HEK293 (cell line): Measurements from ENCODE around the gene SH3RF3.

Experiments
- CTCF ChIA-PET: fragments of 350-600 bp; formaldehyde crosslinking; extraction: SDS; loops from one replicate; lab custom pipeline; 2021; ENCODE audit warnings: antibody characterized with exemption; lab: Yijun Ruan, JAX
- POLR2A ChIA-PET: fragments of 300-600 bp; formaldehyde crosslinking; extraction: SDS; loops from one replicate; lab custom pipeline; 2020; ENCODE audit warnings: antibody characterized with exemption, inconsistent platforms; lab: Yijun Ruan, JAX
- H3K27ac ChIP-seq: fragments of 200-500 bp; sonication (Bioruptor generic); 2 replicates; pipeline ENCODE4 v1.5.1; 2014; ENCODE audit warnings: low read depth, low read length, control low read depth, inconsistent platforms; ENCODE audit errors: extremely low read depth
- H3K36me3 ChIP-seq, 2 experiments: fragments of 200-500 bp in 1 of 2; sonication (Bioruptor generic) in 1 of 2; 1 replicate in 1 of 2; 2 replicates in 1 of 2; pipeline ENCODE4 v1.5.1; 2014 to 2017; ENCODE audit warnings: inconsistent platforms in 2 of 2, low read length in 2 of 2; ENCODE audit not compliant: control insufficient read depth in 2 of 2, insufficient read depth in 1 of 2
- H3K4me1 ChIP-seq: fragments of 200-500 bp; sonication (Bioruptor generic); 2 replicates; pipeline ENCODE4 v1.5.1; 2014; ENCODE audit warnings: mild to moderate bottlenecking, low read length, inconsistent platforms; ENCODE audit not compliant: control insufficient read depth, insufficient read depth
- H3K4me3 ChIP-seq: 2 replicates; pipeline ENCODE4 v1.5.1; 2011; ENCODE audit warnings: low read depth, mild to moderate bottlenecking, control low read depth, low read length, moderate library complexity
- H3K9me3 ChIP-seq: fragments of 200-500 bp; sonication (Bioruptor generic); 2 replicates; pipeline ENCODE4 v1.5.1; 2014; ENCODE audit warnings: low read depth, low read length, inconsistent platforms; ENCODE audit not compliant: control insufficient read depth, insufficient read depth
- GLI4 ChIP-seq: fragments of 450-650 bp; formaldehyde crosslinking; IDR thresholded peaks from 2 replicates; pipeline ENCODE4 v1.5.1; 2016; ENCODE audit warnings: missing biosample characterization, missing genetic modification characterization
- SP7 ChIP-seq: fragments of 450-650 bp; formaldehyde crosslinking; IDR thresholded peaks from 2 replicates; pipeline ENCODE4 v1.5.1; 2016; ENCODE audit warnings: missing biosample characterization, missing genetic modification characterization
- ZFHX2 ChIP-seq: fragments of 450-650 bp; formaldehyde crosslinking; conservative IDR thresholded peaks from 2 replicates; pipeline ENCODE4 v1.5.1; 2016; ENCODE audit warnings: missing biosample characterization, missing genetic modification characterization
- ZNF157 ChIP-seq: fragments of 450-650 bp; formaldehyde crosslinking; IDR thresholded peaks from 2 replicates; pipeline ENCODE4 v1.5.1; 2016; ENCODE audit warnings: missing biosample characterization, missing genetic modification characterization
- ZNF311 ChIP-seq: fragments of 450-650 bp; formaldehyde crosslinking; IDR thresholded peaks from 2 replicates; pipeline ENCODE4 v1.5.1; 2017; ENCODE audit warnings: missing biosample characterization, missing genetic modification characterization, borderline replicate concordance
- ZNF341 ChIP-seq: fragments of 450-650 bp; formaldehyde crosslinking; IDR thresholded peaks from 2 replicates; pipeline ENCODE4; 2016; ENCODE audit warnings: low read depth, missing biosample characterization, missing genetic modification characterization
- ZNF426 ChIP-seq: fragments of 450-650 bp; formaldehyde crosslinking; IDR thresholded peaks from 2 replicates; pipeline ENCODE4 v1.5.1; 2017; ENCODE audit warnings: missing biosample characterization, missing genetic modification characterization, mild to moderate bottlenecking, inconsistent platforms, moderate library complexity
- ZNF48 ChIP-seq: fragments of 450-650 bp; formaldehyde crosslinking; IDR thresholded peaks from 2 replicates; pipeline ENCODE4 v1.5.1; 2016; ENCODE audit warnings: missing biosample characterization, missing genetic modification characterization
- ZNF549 ChIP-seq: fragments of 450-650 bp; IDR thresholded peaks from 2 replicates; pipeline ENCODE4 v1.5.1; 2018; ENCODE audit warnings: missing biosample characterization, missing genetic modification characterization, mild to moderate bottlenecking, inconsistent platforms, moderate library complexity
- ZNF558 ChIP-seq: fragments of 450-650 bp; formaldehyde crosslinking; IDR thresholded peaks from 2 replicates; pipeline ENCODE4 v1.5.1; 2016; ENCODE audit warnings: missing biosample characterization, missing genetic modification characterization
- ZNF623 ChIP-seq: fragments of 450-650 bp; formaldehyde crosslinking; IDR thresholded peaks from 2 replicates; pipeline ENCODE4 v1.5.1; 2016; ENCODE audit warnings: missing biosample characterization, missing genetic modification characterization
- ZNF701 ChIP-seq: fragments of 450-650 bp; formaldehyde crosslinking; IDR thresholded peaks from 2 replicates; pipeline ENCODE4 v1.5.1; 2016; ENCODE audit warnings: missing biosample characterization, missing genetic modification characterization
- TF ChIP-seq, protein P1 (sequence below): fragments of 450-650 bp; formaldehyde crosslinking; IDR thresholded peaks from 2 replicates; pipeline ENCODE4 v1.5.1; 2016; ENCODE audit warnings: missing biosample characterization, missing genetic modification characterization, borderline replicate concordance
- TF ChIP-seq, protein P2 (sequence below): fragments of 450-650 bp; formaldehyde crosslinking; IDR thresholded peaks from 2 replicates; pipeline ENCODE4 v1.5.0; 2017; ENCODE audit warnings: missing biosample characterization, missing genetic modification characterization, borderline replicate concordance
- TF ChIP-seq, protein P3 (sequence below): fragments of 450-650 bp; formaldehyde crosslinking; IDR thresholded peaks from 2 replicates; pipeline ENCODE4 v1.5.1; 2016; ENCODE audit warnings: missing biosample characterization, missing genetic modification characterization
- TF ChIP-seq, protein P4 (sequence below): fragments of 450-650 bp; IDR thresholded peaks from 2 replicates; pipeline ENCODE4 v1.5.1; 2018; ENCODE audit warnings: missing biosample characterization, missing genetic modification characterization

Gene SH3RF3

DNA sequence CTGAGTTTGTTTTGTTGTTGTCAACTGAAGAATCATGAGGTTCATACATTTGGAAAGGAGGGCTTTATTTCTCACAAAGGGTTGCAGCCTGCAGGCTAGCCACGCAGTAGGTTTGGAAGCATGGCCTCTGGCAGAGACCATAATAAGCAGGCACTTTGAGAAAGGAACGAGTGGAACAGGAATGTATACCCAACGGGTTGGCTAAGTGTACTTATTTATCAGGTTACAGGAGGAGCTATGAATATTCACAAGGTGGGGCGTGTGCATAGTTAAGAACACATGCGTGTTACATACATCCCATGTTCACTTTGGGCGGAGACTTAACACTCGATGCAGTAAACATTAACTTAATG lies 30.1 kb upstream of the SH3RF3 start:
- POLR2A ChIA-PET = no interaction called here
- TF ChIP-seq ZFHX2 (tag by site-specific recombination) = no peak
- no peak for TF ChIP-seq ZNF558 (tag by site-specific recombination)
- no peak for TF ChIP-seq SP7
- no peak for TF ChIP-seq ZNF549 (tag by site-specific recombination)
- TF ChIP-seq, protein P1, sequence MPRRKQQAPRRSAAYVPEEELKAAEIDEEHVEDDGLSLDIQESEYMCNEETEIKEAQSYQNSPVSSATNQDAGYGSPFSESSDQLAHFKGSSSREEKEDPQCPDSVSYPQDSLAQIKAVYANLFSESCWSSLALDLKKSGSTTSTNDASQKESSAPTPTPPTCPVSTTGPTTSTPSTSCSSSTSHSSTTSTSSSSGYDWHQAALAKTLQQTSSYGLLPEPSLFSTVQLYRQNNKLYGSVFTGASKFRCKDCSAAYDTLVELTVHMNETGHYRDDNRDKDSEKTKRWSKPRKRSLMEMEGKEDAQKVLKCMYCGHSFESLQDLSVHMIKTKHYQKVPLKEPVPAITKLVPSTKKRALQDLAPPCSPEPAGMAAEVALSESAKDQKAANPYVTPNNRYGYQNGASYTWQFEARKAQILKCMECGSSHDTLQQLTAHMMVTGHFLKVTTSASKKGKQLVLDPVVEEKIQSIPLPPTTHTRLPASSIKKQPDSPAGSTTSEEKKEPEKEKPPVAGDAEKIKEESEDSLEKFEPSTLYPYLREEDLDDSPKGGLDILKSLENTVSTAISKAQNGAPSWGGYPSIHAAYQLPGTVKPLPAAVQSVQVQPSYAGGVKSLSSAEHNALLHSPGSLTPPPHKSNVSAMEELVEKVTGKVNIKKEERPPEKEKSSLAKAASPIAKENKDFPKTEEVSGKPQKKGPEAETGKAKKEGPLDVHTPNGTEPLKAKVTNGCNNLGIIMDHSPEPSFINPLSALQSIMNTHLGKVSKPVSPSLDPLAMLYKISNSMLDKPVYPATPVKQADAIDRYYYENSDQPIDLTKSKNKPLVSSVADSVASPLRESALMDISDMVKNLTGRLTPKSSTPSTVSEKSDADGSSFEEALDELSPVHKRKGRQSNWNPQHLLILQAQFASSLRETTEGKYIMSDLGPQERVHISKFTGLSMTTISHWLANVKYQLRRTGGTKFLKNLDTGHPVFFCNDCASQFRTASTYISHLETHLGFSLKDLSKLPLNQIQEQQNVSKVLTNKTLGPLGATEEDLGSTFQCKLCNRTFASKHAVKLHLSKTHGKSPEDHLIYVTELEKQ (tag by site-specific recombination) = no peak
- TF ChIP-seq, protein P2, sequence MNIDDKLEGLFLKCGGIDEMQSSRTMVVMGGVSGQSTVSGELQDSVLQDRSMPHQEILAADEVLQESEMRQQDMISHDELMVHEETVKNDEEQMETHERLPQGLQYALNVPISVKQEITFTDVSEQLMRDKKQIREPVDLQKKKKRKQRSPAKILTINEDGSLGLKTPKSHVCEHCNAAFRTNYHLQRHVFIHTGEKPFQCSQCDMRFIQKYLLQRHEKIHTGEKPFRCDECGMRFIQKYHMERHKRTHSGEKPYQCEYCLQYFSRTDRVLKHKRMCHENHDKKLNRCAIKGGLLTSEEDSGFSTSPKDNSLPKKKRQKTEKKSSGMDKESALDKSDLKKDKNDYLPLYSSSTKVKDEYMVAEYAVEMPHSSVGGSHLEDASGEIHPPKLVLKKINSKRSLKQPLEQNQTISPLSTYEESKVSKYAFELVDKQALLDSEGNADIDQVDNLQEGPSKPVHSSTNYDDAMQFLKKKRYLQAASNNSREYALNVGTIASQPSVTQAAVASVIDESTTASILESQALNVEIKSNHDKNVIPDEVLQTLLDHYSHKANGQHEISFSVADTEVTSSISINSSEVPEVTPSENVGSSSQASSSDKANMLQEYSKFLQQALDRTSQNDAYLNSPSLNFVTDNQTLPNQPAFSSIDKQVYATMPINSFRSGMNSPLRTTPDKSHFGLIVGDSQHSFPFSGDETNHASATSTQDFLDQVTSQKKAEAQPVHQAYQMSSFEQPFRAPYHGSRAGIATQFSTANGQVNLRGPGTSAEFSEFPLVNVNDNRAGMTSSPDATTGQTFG (tag by site-specific recombination) = no peak
- TF ChIP-seq ZNF311 (tag by site-specific recombination) = no peak
- TF ChIP-seq ZNF426 (tag by site-specific recombination) = no peak
- no peak for TF ChIP-seq ZNF341 (tag by site-specific recombination)
- TF ChIP-seq GLI4 (tag by site-specific recombination) = no peak
- no peak for TF ChIP-seq ZNF157
- TF ChIP-seq ZNF48 (tag by site-specific recombination) = no peak
- TF ChIP-seq, protein P3, sequence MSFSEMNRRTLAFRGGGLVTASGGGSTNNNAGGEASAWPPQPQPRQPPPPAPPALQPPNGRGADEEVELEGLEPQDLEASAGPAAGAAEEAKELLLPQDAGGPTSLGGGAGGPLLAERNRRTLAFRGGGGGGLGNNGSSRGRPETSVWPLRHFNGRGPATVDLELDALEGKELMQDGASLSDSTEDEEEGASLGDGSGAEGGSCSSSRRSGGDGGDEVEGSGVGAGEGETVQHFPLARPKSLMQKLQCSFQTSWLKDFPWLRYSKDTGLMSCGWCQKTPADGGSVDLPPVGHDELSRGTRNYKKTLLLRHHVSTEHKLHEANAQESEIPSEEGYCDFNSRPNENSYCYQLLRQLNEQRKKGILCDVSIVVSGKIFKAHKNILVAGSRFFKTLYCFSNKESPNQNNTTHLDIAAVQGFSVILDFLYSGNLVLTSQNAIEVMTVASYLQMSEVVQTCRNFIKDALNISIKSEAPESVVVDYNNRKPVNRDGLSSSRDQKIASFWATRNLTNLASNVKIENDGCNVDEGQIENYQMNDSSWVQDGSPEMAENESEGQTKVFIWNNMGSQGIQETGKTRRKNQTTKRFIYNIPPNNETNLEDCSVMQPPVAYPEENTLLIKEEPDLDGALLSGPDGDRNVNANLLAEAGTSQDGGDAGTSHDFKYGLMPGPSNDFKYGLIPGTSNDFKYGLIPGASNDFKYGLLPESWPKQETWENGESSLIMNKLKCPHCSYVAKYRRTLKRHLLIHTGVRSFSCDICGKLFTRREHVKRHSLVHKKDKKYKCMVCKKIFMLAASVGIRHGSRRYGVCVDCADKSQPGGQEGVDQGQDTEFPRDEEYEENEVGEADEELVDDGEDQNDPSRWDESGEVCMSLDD (tag by site-specific recombination) = no peak
- CTCF ChIA-PET = interaction anchor here (0.6 kb wide), 1 partner anchor 123 kb away, joined by 3 read pairs; no protein-coding TSS in a partner anchor

DNA sequence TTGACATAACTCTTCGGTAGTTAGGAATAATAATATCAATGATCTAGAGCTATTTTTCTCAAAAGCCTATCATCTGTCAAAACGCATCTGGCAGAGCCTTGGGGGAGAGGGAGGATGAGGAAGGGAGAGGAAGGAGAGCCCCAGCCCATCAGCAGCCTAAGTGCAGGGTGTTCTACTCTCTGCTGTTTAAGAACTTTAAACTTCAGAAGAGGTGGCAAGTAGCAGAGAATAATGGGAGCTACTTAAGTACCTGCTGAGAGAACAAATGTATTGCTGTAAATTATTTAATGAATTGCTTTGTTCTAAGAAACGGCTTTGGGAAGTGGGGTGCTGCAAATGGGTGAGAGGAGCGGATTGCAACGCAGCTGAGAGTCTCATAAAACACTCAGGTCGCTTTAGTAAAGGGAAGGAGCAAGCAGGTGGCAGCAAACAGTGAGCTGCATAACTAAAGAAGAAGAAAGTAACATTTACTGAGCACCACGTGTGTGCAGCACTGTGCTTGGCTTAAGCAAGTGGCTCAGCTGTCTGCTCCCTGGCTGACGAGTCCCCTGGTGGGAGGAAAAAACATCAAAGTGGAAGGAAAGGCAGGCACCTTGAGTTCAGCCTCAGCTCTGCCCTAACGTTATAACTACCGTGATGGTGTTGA lies 26.3 kb upstream of the SH3RF3 start:
- POLR2A ChIA-PET = interaction anchor here (0.6 kb wide), 1 partner anchor 9 kb away, joined by 5 read pairs; no protein-coding TSS in a partner anchor
- no peaks in the 10 kb centered on the region for H3K9me3 ChIP-seq
- TF ChIP-seq, protein P4, sequence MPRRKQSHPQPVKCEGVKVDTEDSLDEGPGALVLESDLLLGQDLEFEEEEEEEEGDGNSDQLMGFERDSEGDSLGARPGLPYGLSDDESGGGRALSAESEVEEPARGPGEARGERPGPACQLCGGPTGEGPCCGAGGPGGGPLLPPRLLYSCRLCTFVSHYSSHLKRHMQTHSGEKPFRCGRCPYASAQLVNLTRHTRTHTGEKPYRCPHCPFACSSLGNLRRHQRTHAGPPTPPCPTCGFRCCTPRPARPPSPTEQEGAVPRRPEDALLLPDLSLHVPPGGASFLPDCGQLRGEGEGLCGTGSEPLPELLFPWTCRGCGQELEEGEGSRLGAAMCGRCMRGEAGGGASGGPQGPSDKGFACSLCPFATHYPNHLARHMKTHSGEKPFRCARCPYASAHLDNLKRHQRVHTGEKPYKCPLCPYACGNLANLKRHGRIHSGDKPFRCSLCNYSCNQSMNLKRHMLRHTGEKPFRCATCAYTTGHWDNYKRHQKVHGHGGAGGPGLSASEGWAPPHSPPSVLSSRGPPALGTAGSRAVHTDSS (tag by site-specific recombination) = 0 out of 2 replicates have a peak, but pooled peaks have one; percentile 20
- TF ChIP-seq ZNF623 (no peak), ZNF701 (tag by site-specific recombination) (no peak)
- TF ChIP-seq, all 188 proteins: peak for 1
- H3K27ac ChIP-seq = no peak overlapping the region
- no peaks in the 10 kb centered on the region for H3K4me1 ChIP-seq
- CTCF ChIA-PET = interaction anchor here (0.6 kb wide), 1 partner anchor 29 kb away, joined by 3 read pairs; no protein-coding TSS in a partner anchor
- no peaks in the 10 kb centered on the region for H3K36me3 ChIP-seq
- H3K4me3 ChIP-seq = no peak overlapping the region

More for the DNA sequence above, 30.1 kb upstream of the SH3RF3 start:
- no peak overlapping the region for H3K27ac ChIP-seq
- no peaks in the 10 kb centered on the region for H3K4me1 ChIP-seq
- no peaks in the 10 kb centered on the region for H3K9me3 ChIP-seq
- H3K4me3 ChIP-seq = no peak overlapping the region
- no peaks in the 10 kb centered on the region for H3K36me3 ChIP-seq
